Measurements from ENCODE around the gene SLC24A3. TPM values are rescaled to one million over a fixed set of nuclear protein-coding genes. Genes with fewer than 3 reads are reported as not detected.

The SLC24A3 gene
- total RNA-seq, 2 experiments from 2014 or later: not detected

GRCh38 chr20:19328676-19329075 is 116.2 kb downstream of the SLC24A3 start:
- H3K9me3 ChIP-seq (ENCODE audit: low read length): no peaks in the 10 kb centered on the region
- H3K79me2 ChIP-seq (ENCODE audit: insufficient read depth, low read depth, low read length): no peaks in the 10 kb centered on the region
- no peak overlapping the region for H2AFZ ChIP-seq (ENCODE audit: low read length)
- intact Hi-C loops (cut with micrococcal nuclease; ENCODE audit: unreplicated experiment): no loop called here
- no peaks in the 10 kb centered on the region for H3K36me3 ChIP-seq (ENCODE audit: insufficient read depth, low read length)
- BruUV-seq (replicated peaks): no TSS peak
- no peaks in the 10 kb centered on the region for H3K9me2 ChIP-seq (ENCODE audit: insufficient read depth, low read length)
- POLR2A ChIA-PET: no interaction called here
- no peak overlapping the region for H3K4me3 ChIP-seq (ENCODE audit: low read depth, low read length, poor library complexity, severe bottlenecking)
- H3K4me2 ChIP-seq (ENCODE audit: low read length): no peak overlapping the region
- TF ChIP-seq CTCF (conservative IDR thresholded peaks at IDR 0.05; ENCODE audit: low read length) (no peak), EZH2phosphoT487 (IDR thresholded peaks at IDR 0.05; ENCODE audit: borderline replicate concordance, low read depth, low read length) (no peak)
- no peak overlapping the region for H3K27ac ChIP-seq (ENCODE audit: low read depth, low read length, poor library complexity, severe bottlenecking)
- H3K4me1 ChIP-seq (ENCODE audit: insufficient read depth, low read length, poor library complexity, severe bottlenecking): no peaks in the 10 kb centered on the region
- no peak for DNase-seq (ENCODE audit: low spot score)
- CTCF ChIA-PET (ENCODE audit: unreplicated experiment): no interaction called here
- no peaks in the 10 kb centered on the region for H4K20me1 ChIP-seq (ENCODE audit: insufficient read depth, low read length)

GRCh38 chr20:19330038-19330437 is 117.6 kb downstream of the SLC24A3 start:
- Histone ChIP-seq H3K36me3 (ENCODE audit: insufficient read depth, low read length) (no peaks in the 10 kb centered on the region), H2AFZ (ENCODE audit: low read length) (no peak overlapping the region), H3K9me2 (ENCODE audit: insufficient read depth, low read length) (no peaks in the 10 kb centered on the region), H3K27ac (ENCODE audit: low read depth, low read length, poor library complexity, severe bottlenecking) (no peak overlapping the region), H3K79me2 (ENCODE audit: insufficient read depth, low read depth, low read length) (no peaks in the 10 kb centered on the region), H3K4me1 (ENCODE audit: insufficient read depth, low read length, poor library complexity, severe bottlenecking) (no peaks in the 10 kb centered on the region), H3K4me2 (ENCODE audit: low read length) (no peak overlapping the region), H3K4me3 (ENCODE audit: low read depth, low read length, poor library complexity, severe bottlenecking) (no peak overlapping the region), H4K20me1 (ENCODE audit: insufficient read depth, low read length) (no peaks in the 10 kb centered on the region), H3K9me3 (ENCODE audit: low read length) (no peaks in the 10 kb centered on the region)
- POLR2A ChIA-PET: no interaction called here
- DNase-seq (ENCODE audit: low spot score): no peak
- intact Hi-C loops (cut with micrococcal nuclease; ENCODE audit: unreplicated experiment): no loop called here
- no peak for TF ChIP-seq EZH2phosphoT487 (IDR thresholded peaks at IDR 0.05; ENCODE audit: borderline replicate concordance, low read depth, low read length)
- no peak for TF ChIP-seq CTCF (conservative IDR thresholded peaks at IDR 0.05; ENCODE audit: low read length)
- no TSS peak for BruUV-seq (replicated peaks)
- CTCF ChIA-PET (ENCODE audit: unreplicated experiment): no interaction called here

GRCh38 chr20:19330731-19331130 is 118.3 kb downstream of the SLC24A3 start:
- intact Hi-C loops (cut with micrococcal nuclease; ENCODE audit: unreplicated experiment): no loop called here
- POLR2A ChIA-PET: no interaction called here
- no peaks in the 10 kb centered on the region for H3K36me3 ChIP-seq (ENCODE audit: insufficient read depth, low read length)

More at GRCh38 chr20:19330731-19331130, 118.3 kb downstream of the SLC24A3 start:
- H4K20me1 ChIP-seq (ENCODE audit: insufficient read depth, low read length): no peaks in the 10 kb centered on the region
- H3K27ac ChIP-seq (ENCODE audit: low read depth, low read length, poor library complexity, severe bottlenecking): no peak overlapping the region
- TF ChIP-seq CTCF (conservative IDR thresholded peaks at IDR 0.05; ENCODE audit: low read length): no peak
- TF ChIP-seq EZH2phosphoT487 (IDR thresholded peaks at IDR 0.05; ENCODE audit: borderline replicate concordance, low read depth, low read length): no peak
- H3K4me3 ChIP-seq (ENCODE audit: low read depth, low read length, poor library complexity, severe bottlenecking): no peak overlapping the region
- no peak for DNase-seq (ENCODE audit: low spot score)
- H3K4me1 ChIP-seq (ENCODE audit: insufficient read depth, low read length, poor library complexity, severe bottlenecking): no peaks in the 10 kb centered on the region
- no peak overlapping the region for H2AFZ ChIP-seq (ENCODE audit: low read length)
- no TSS peak for BruUV-seq (replicated peaks)
- no peaks in the 10 kb centered on the region for H3K9me2 ChIP-seq (ENCODE audit: insufficient read depth, low read length)
- CTCF ChIA-PET (ENCODE audit: unreplicated experiment): no interaction called here
- no peaks in the 10 kb centered on the region for H3K9me3 ChIP-seq (ENCODE audit: low read length)
- no peaks in the 10 kb centered on the region for H3K79me2 ChIP-seq (ENCODE audit: insufficient read depth, low read depth, low read length)
- H3K4me2 ChIP-seq (ENCODE audit: low read length): no peak overlapping the region

Data from OCI-LY7 (cell line).